GM21619 (cell line): ENCODE data around the gene DDX47.
"Not testable (repeated sequence)": the region's sequence is repeated elsewhere in the genome, so short reads cannot be mapped to it uniquely, and the experiment has no call there.

Source experiments
- ATAC-seq: cut with Tn5 transposase; IDR thresholded peaks from one replicate; pipeline ENCODE4 v1.9.1; 2021; ENCODE audit not compliant: unreplicated experiment

DDX47 gene

GRCh38 chr12:12871587-12872138 lies 58.5 kb downstream of the DDX47 start:
- ATAC-seq, result no peak

- no peak for ATAC-seq
These were observed 59.2 kb downstream of the DDX47 start for GRCh38 chr12:12872139-12872933.

GRCh38 chr12:12872934-12873275 lies 59.8 kb downstream of the DDX47 start:
- ATAC-seq, result no peak

- no peak for ATAC-seq
These were observed 60.9 kb downstream of the DDX47 start for GRCh38 chr12:12874029-12874428.

GRCh38 chr12:12875301-12875700 lies 62.2 kb downstream of the DDX47 start:
- ATAC-seq, result not testable (repeated sequence)

- no peak for ATAC-seq
These were observed 64.1 kb downstream of the DDX47 start for GRCh38 chr12:12877153-12877768.

- ATAC-seq, result no peak
These were observed 64.8 kb downstream of the DDX47 start for GRCh38 chr12:12877781-12878455.
